NK-92 (cell line): ENCODE measurements around the gene ZNF831.
A peak's percentile ranks its signal among the peaks of the same experiment; 100 is the strongest.

ENCODE experiments used
- DNase-seq: peaks from one replicate; lab custom pipeline; 2025; ENCODE audit not compliant: unreplicated experiment; lab: John Stamatoyannopoulos, UW

The ZNF831 gene

DNA sequence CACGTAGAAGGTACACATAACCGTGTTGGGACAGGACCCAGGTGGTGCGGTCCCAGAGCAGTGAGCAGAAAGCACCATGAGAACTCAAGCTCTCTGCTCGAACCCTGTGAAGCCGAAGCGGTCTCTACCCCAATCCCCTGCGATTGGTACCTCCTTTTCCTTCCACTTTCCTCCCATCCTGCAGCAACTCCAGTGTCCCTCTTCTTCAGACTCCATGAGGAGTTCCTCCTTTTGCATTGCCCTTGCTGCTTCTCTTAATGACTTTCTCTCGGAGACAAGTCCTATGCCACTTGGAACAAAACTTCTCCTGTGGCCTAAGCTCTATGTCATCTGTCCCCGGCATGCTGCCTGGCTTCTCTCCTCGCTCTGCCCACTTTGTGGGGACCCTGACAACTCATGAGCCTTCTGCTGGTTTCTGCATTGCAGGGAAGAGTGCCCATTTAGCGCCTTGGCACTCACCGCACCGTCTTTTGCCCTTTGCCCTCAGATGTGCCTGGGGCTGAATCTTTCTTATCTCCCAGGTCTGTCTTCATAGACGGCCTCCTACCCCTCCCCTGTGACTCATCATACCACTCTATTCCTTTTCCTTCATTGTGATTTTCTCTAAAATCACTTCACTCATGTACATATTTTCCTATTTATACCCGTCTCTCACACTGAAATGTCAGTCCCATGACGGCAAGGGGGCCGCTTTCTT, 9.2 kb upstream of the ZNF831 start:
- no peak for DNase-seq

GRCh38 chr20:59157064-59157463, 6.6 kb upstream of the ZNF831 start:
- DNase-seq: no peak

DNA sequence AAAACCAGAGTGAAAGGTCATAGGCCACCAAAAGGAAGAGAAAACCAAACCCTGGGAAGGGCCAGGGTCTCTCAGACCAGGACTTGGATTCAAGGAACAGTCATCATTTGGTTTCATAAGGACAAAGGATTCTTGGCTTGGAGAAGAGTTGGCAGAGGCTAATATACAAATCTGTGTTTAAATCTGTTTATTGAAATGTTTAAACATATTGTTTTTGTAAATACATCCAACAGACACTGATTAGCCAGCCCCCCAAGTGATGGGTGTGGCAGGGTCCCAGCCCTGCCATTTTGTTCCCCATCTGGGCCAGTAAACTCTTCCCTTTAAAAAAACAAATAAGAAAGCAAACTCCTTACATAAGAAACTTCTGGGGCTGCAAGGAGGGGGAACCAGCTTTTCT, 6.1 kb upstream of the ZNF831 start:
- DNase-seq: no peak

GRCh38 chr20:59157961-59158541, 5.6 kb upstream of the ZNF831 start:
- DNase-seq: no peak

- DNase-seq: no peak
Measured at GRCh38 chr20:59158673-59159072, 4.9 kb upstream of the ZNF831 start.

DNA sequence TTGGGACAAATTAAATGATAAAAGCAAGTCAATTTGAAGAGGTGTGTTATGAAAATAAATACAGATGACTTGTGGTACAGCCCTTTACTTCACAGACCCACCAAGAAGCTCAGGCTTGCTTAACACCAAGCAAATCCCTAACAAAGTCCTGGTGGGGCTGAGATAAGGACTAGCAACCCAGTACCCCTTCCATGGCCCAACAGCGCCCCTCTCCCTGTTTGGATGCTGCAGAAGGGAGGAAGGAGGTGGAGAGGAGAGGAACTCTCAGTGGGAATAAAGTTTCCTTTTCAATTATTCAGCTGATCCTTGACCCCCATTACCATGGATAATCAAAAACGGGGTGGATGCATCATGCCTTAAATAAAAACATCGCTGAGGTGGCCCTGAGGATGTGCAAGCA, 4.5 kb upstream of the ZNF831 start:
- no peak for DNase-seq

DNA sequence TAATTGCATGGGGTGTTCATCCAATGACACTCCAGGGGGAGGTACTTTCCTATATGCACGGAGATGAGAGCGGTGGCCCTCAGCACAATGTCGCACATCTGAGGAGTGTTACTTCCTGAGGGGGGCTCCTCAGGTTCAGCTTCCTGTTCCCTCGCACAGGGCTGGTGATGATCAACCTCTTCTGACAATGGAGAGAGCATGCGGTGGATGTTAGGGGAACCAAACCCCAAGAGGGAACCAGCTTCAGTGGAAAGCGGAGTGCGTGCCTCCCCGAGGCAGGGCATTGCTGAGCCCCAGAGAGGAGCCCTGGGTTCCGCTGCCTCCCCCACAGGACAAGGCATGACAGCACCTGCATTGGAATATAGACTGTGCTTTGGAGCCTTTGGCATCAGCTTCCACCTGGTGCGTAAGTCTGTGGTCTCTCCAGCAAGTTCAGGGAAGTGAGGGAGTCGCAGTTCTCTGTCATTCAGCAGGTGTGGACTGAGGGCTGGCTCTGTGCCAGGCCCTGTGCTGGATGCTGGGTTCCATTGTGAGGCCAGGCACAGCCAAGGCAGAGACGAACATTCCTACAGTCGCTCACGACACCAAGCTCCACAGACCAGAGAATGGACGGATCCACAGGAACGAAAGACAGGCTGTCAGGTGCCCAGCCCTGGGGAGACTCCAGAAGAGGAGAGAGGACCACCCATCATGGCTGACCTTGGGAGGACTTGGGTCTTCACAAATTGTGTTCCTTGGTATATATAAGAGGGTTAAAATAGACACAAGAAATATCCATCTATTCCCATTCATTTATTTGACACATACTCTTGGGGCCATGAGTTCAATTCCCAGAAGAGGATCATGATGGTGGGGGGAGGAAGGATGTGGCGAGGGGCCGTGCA, 3.9 kb upstream of the ZNF831 start:
- peak; percentile 63 for DNase-seq

DNA sequence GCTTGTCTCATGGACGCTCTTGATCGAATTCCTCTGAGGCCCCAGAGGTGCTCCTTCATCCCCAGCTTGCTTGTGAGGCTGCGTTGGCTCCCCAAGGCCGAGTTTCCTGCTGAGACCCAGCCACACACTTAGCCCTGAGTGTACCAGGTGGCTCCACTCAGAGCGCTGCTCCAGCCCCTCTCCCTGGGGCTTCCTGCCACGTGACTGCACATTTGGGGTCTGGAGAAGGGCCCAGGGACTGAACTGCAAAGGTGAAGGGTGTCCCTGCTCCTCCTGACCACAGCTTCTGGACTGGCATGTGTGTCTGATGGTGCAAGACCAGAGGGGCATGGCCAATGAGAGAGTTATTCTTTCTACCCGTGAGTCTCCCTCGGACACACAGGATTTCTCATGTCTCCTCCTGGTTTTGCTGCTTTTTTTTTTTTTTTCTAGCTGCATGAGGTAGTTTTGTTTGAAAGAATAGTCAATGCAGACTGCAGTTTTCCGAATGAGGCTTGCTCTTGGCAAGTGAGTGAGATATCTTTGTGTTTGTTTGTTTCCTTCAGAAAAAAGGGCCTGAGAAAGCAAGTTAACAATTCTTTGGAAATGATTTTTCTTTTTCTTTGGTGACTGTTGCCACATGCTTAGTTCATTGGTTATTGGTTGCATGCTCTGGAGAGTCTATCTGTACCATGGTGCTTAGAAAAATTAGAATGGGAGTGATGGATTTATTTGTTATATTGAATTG, 3.1 kb upstream of the ZNF831 start:
- DNase-seq: no peak

DNA sequence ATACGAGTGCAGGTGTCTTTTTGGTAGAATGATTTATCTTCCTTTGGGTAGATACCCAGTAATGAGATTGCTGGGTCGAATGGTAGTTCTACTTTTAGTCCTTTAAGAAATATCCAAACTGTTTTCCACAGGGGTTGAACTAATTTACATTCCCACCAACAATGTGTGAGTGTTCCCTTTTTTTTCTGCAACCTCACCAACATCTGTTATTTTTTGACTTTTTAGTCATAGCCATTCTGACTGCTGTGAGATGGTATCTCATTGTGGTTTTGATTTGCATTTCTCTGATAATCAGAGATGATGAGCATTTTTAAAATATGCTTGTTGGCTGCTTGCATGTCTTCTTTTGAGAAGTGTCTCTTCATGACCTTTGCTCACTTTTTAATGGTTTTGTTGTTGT, 1.9 kb upstream of the ZNF831 start:
- no peak for DNase-seq

DNA sequence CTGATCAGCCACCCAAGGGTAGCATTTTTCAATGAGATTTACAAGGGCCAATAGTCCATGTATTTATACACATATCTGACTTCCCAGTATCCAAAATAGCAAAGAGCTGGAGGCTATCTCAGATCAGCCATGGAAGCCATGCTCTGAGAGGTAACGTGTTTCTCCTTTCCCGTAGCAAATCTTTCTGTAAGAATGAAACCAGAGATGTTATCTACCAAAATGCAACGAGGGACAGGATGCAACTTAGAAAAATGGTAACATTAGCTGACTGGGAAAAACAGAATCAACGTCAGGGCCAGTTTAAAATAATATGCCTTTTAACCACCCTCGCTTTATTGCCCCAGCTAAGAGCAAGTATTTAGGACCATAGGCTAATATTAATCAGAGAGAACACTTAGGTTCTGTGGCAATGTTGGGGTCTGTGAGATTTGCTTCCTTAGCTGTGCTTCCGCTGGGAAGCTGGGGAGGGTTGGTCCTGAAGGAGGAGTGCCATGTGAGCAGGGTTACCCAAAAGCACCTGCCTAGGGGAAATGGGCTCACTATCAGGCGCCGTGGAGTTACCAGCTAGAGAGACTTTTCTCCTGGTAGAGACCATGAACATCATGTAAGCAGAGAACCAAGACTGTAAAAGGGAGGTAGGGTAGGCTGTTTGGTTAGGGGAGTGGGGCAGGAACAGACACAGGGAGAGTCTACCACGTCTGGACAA, 1.2 kb downstream of the ZNF831 start:
- DNase-seq: no peak

GRCh38 chr20:59165396-59165795, 1.8 kb downstream of the ZNF831 start:
- no peak for DNase-seq

DNA sequence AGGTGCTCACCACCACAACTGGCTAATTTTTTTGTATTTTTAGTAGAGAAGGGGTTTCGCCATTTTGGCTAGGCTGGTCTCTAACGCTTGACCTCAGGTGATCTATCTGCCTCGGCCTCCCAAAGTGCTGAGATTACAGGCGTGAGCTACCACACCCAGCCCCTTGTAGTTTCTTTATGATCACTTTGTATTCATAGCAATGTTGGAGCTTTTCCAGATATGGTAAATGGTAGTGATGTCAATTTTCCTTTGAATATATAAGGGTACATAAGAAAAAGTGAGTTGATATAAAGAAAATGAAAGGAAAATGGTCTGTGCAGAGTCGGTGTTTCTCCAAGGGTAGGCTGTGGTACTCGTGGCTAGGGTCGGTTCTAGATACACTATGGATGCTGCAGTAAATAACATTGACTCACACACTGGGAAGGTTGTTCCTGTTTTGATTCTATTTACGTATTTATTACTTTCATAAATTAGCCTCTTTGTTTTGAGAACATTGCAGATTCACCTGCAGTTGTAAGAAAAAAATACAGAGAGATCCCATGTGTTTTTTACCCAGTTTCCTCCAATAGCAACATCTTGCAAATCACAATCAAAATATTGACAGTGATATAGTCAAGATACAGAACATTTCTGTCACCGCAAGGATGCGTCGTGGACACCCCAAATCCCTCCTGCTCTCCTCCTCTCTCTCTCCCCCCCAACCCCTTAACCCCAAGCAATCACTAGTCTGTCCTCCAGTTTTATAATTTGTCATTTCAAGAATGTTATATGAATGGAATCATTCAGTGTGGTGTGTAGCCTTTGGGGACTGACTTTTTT, 2.5 kb downstream of the ZNF831 start:
- DNase-seq: no peak

- DNase-seq: no peak
Measured at GRCh38 chr20:59170406-59171349, 7.1 kb downstream of the ZNF831 start.

DNA sequence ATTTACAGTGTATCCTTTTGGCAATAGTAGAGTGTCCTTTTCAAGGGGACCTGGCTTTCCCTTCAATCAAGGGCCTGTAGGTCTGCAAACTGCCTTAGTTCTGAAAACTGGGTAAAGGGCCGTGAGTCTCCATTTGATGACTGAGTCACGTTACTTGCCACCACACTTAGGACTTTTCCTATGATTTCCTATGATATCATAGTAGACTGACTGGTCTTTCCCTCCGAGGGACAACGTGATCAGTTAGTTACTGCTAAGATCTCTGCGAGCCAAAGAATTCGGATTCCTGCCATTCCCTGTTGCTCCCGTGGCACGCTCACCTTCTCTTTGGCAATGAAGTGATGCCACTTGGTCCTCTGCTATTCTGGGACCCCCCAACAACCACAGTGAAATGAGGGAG, 8.4 kb downstream of the ZNF831 start:
- DNase-seq: no peak

DNA sequence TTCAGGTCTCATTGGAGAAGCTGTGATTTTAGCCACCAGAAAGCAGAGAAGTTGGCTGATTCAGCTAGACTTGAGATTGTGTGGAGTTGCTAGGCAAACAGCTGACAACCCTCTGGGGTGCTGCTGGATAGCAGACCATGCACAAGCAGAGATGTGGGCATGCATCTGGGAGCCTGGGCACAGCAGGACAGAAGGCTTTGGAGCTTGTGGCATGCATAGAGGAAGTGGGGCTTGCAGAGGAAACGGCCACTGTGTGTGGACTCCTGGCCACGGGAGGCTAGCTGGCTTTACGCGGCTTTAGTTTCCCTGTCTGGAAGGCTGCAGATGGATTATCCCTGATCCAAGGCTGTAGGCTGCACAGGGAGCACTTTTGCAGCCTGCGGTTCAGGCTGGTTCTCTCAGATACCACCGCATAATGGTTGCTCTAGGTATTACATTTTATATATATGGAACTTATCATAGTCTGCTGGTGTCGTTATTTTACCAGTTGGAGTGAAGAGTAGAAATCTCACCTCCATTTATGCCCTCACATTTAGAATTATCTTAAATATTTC, 10.4 kb downstream of the ZNF831 start:
- DNase-seq: no peak

DNA sequence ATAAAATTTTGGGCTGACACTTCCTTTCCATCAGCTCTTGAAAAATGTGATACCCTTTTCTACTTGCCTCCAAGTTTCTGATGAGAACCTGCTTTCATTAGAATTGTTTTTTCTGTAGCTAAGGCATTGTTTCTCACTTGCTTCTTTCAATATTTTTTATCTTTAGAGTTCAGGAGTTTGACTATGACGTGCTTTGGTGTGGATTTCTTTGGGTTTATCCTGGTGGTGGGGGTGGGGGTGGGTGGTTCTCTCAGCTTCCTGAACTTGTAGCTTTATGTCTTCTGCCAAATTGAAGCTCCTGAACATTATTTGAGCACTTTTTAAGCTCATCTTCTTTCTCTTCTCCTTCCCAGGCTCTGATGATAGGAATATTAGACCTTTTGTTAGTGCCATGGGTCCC, 11.4 kb downstream of the ZNF831 start:
- DNase-seq: no peak

DNA sequence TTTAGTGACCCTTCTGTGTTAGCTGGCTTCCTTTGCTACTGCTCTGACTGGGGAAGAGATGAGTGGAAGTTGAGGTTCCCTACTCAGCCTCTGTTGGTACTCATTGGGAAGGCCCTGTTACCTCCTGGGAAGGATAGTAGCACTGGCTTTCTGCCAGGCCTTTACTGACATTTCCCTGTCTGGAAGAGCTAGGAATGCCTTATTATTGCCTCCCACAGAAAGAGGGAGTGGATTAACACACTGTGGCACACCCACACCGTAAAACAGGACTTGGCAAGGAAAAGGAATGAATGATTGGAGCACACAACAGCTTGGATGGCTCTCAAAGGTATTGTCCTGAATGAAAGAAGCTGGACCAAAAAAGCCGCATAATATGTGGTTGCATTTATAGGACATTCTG, 12.2 kb downstream of the ZNF831 start:
- DNase-seq: no peak

DNA sequence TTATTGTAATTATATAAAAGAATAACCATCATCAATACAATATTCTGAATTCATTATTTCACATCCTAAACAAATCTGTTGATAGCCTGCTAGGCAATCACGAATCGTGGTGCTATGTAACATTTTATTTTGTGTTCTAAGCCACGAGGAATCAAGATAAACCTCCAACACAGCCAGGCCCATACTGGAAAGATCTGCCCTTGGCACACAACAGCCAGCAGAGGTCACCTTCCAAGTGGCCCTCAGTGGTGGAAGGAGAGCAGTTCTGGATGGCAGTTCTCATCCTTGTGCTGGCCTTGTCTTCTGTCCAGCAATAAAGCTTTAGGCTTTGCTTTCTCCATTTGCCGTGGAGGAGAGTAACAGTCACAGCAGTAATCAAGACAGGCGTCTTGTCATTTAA, 13.2 kb downstream of the ZNF831 start:
- no peak for DNase-seq
